Osteoblast (primary cell): ENCODE measurements around the gene TOPORS. TPM values are rescaled to one million over a fixed set of nuclear protein-coding genes. Genes with fewer than 3 reads are reported as not detected.
A peak's percentile ranks its signal among the peaks of the same experiment; 100 is the strongest.
"Not testable (repeated sequence)": the region's sequence is repeated elsewhere in the genome, so short reads cannot be mapped to it uniquely, and the experiment has no call there.

Experiments used
- DNase-seq: peaks from one replicate; pipeline ENCODE4 v3.0.0; 2011; ENCODE audit warnings: low spot score, mixed read lengths; ENCODE audit not compliant: insufficient read length; ENCODE audit errors: missing footprints
- H2AFZ ChIP-seq: 2 replicates; pipeline ENCODE4 v1.6.0; 2011; ENCODE audit warnings: mild to moderate bottlenecking, low read length
- H3K27ac ChIP-seq: 2 replicates; pipeline ENCODE4 v1.5.1; 2011; ENCODE audit warnings: mild to moderate bottlenecking, low read depth, low read length, moderate library complexity
- H3K27me3 ChIP-seq: 2 replicates; pipeline ENCODE4 v1.6.0; 2012; ENCODE audit warnings: mild to moderate bottlenecking, control low read depth, inconsistent platforms, low read length, moderate library complexity; ENCODE audit not compliant: insufficient read depth
- H3K36me3 ChIP-seq: 2 replicates; pipeline ENCODE4 v1.5.1; 2011; ENCODE audit warnings: mild to moderate bottlenecking, low read length, control low read depth, moderate library complexity; ENCODE audit not compliant: insufficient read depth
- H3K4me1 ChIP-seq: 2 replicates; pipeline ENCODE4 v1.5.1; 2011; ENCODE audit warnings: mild to moderate bottlenecking, low read length, control low read depth, moderate library complexity; ENCODE audit not compliant: insufficient read depth
- H3K4me2 ChIP-seq: 2 replicates; pipeline ENCODE4 v1.6.0; 2011; ENCODE audit warnings: mild to moderate bottlenecking, low read length; ENCODE audit not compliant: insufficient read depth
- H3K4me3 ChIP-seq: fragments of 200-600 bp; sonication (generic); 3 replicates; pipeline ENCODE4 v1.5.1; 2012; ENCODE audit warnings: mild to moderate bottlenecking, low read length, inconsistent platforms; ENCODE audit not compliant: insufficient read depth
- H3K79me2 ChIP-seq: 2 replicates; pipeline ENCODE4 v1.6.0; 2012; ENCODE audit warnings: mild to moderate bottlenecking, low read length, control low read depth, inconsistent platforms; ENCODE audit not compliant: insufficient read depth
- H3K9me3 ChIP-seq: 2 replicates; pipeline ENCODE4 v1.5.1; 2011; ENCODE audit warnings: low read depth, low read length, control low read depth
- H4K20me1 ChIP-seq: 2 replicates; pipeline ENCODE4 v1.6.0; 2012; ENCODE audit warnings: mild to moderate bottlenecking, low read length, control low read depth; ENCODE audit not compliant: insufficient read depth
- total RNA-seq: library from RNA; depleted of rRNA; stranded (reverse); fragments of >200 nt; gene quantifications from 2 replicates; pipeline ENCODE4 v1.2.3, GENCODE V29; 2012
- TF ChIP-seq, protein P1 (sequence below): IDR thresholded peaks from 2 replicates; pipeline ENCODE4 v1.5.1; 2011; ENCODE audit warnings: mild to moderate bottlenecking, low read depth, low read length, moderate library complexity; ENCODE audit errors: extremely low read depth

TOPORS gene
- total RNA-seq, 1 donor: 33.7 TPM

GRCh38 chr9:32551276-32552051 lies 922 bp downstream of the TOPORS start:
- H2AFZ ChIP-seq: peak overlapping the region; percentile 92
- H3K4me1 ChIP-seq: peaks cover 9% of the 10 kb centered on the region
- no peaks in the 10 kb centered on the region for H3K9me3 ChIP-seq
- H3K27ac ChIP-seq: peak overlapping the region; percentile 98
- H3K79me2 ChIP-seq: peaks cover 76% of the 10 kb centered on the region
- TF ChIP-seq, protein P1, sequence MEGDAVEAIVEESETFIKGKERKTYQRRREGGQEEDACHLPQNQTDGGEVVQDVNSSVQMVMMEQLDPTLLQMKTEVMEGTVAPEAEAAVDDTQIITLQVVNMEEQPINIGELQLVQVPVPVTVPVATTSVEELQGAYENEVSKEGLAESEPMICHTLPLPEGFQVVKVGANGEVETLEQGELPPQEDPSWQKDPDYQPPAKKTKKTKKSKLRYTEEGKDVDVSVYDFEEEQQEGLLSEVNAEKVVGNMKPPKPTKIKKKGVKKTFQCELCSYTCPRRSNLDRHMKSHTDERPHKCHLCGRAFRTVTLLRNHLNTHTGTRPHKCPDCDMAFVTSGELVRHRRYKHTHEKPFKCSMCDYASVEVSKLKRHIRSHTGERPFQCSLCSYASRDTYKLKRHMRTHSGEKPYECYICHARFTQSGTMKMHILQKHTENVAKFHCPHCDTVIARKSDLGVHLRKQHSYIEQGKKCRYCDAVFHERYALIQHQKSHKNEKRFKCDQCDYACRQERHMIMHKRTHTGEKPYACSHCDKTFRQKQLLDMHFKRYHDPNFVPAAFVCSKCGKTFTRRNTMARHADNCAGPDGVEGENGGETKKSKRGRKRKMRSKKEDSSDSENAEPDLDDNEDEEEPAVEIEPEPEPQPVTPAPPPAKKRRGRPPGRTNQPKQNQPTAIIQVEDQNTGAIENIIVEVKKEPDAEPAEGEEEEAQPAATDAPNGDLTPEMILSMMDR: no peak
- peak overlapping the region; percentile 90 for H3K4me3 ChIP-seq
- peaks cover 9% of the 10 kb centered on the region for H3K36me3 ChIP-seq
- peak overlapping the region; percentile 93 for H3K4me2 ChIP-seq
- DNase-seq: peak; percentile 75
- no peaks in the 10 kb centered on the region for H3K27me3 ChIP-seq
- H4K20me1 ChIP-seq: peaks cover 29% of the 10 kb centered on the region

- peak overlapping the region; percentile 92 for H2AFZ ChIP-seq
- no peaks in the 10 kb centered on the region for H3K9me3 ChIP-seq
- peak overlapping the region; percentile 98 for H3K27ac ChIP-seq
- peaks cover 9% of the 10 kb centered on the region for H3K4me1 ChIP-seq
- H3K36me3 ChIP-seq: peaks cover 9% of the 10 kb centered on the region
- peak overlapping the region; percentile 90 for H3K4me3 ChIP-seq
- DNase-seq: peak; percentile 97
- H3K79me2 ChIP-seq: peaks cover 77% of the 10 kb centered on the region
- H3K4me2 ChIP-seq: peak overlapping the region; percentile 93
- peaks cover 32% of the 10 kb centered on the region for H4K20me1 ChIP-seq
- TF ChIP-seq, protein P1: no peak
- H3K27me3 ChIP-seq: no peaks in the 10 kb centered on the region
Observed at GRCh38 chr9:32550562-32551275, 1.7 kb downstream of the TOPORS start.

- H3K27ac ChIP-seq: peak overlapping the region; percentile 98
Observed at GRCh38 chr9:32550150-32550561, 2.2 kb downstream of the TOPORS start.

DNA sequence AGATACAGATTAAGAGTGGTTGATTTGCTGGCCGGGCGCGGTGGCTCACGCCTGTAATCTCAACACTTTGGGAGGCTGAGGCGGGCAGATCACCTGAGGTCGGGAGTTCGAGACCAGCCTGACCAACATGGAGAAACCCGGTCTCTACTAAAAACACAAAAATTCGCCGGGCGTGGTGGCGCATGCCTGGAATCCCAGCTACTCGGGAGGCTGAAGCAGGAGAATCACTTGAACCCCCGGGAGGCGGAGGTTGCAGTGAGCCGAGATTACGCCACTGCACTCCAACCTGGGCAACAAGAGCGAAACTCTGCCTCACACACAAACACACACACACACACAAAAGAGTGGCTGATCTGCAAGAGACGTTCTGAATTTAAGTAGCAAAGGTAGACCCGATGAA lies 4.2 kb downstream of the TOPORS start:
- not testable (repeated sequence) for DNase-seq, H3K4me1 ChIP-seq, H3K27me3 ChIP-seq, H3K9me3 ChIP-seq, H3K4me2 ChIP-seq, H2AFZ ChIP-seq, H3K4me3 ChIP-seq, H3K27ac ChIP-seq
- peaks cover 86% of the 10 kb centered on the region for H3K79me2 ChIP-seq
- H3K36me3 ChIP-seq: peaks cover 18% of the 10 kb centered on the region
- H4K20me1 ChIP-seq: peaks cover 43% of the 10 kb centered on the region

More at GRCh38 chr9:32550150-32550561, 2.2 kb downstream of the TOPORS start:
- peaks cover 34% of the 10 kb centered on the region for H4K20me1 ChIP-seq
- peaks cover 9% of the 10 kb centered on the region for H3K4me1 ChIP-seq
- no peaks in the 10 kb centered on the region for H3K27me3 ChIP-seq
- peaks cover 77% of the 10 kb centered on the region for H3K79me2 ChIP-seq
- peak overlapping the region; percentile 92 for H2AFZ ChIP-seq
- H3K9me3 ChIP-seq: no peaks in the 10 kb centered on the region
- peak; percentile 60 for DNase-seq
- peaks cover 9% of the 10 kb centered on the region for H3K36me3 ChIP-seq
- peak overlapping the region; percentile 90 for H3K4me3 ChIP-seq
- peak overlapping the region; percentile 93 for H3K4me2 ChIP-seq
- TF ChIP-seq, protein P1: peak; percentile 5
